Activated B cell treated with CpG ODN at 0.5 μM for 24 hours (primary cell): ENCODE results near the gene FDX2. TPM values are rescaled to one million over a fixed set of nuclear protein-coding genes. Genes with fewer than 3 reads are reported as not detected.
A peak's percentile ranks its signal among the peaks of the same experiment; 100 is the strongest.

Experiments
- ATAC-seq: fragments of 200-7000 bp; cut with Tn5 transposase; one replicate; pipeline ENCODE4 v1.10.0; 2021; ENCODE audit warnings: low read depth, mild to moderate bottlenecking, moderate library complexity
- CTCF ChIA-PET: fragments of 350-600 bp; sonication (Branson Sonifier 250); formaldehyde crosslinking; loops from one replicate; lab custom pipeline; 2021; ENCODE audit warnings: antibody characterized with exemption; lab: Charles Lee
- POLR2A ChIA-PET: fragments of 350-600 bp; sonication (Branson Sonifier 250); formaldehyde crosslinking; loops from one replicate; lab custom pipeline; 2021; ENCODE audit warnings: antibody characterized with exemption; lab: Charles Lee
- DNase-seq: peaks from one replicate; pipeline ENCODE4 v3.0.0; 2022
- H3K27ac Mint-ChIP-seq: one replicate; pipeline ENCODE4 v1.8.0; 2020; ENCODE audit warnings: mixed read lengths
- H3K27me3 Mint-ChIP-seq: one replicate; pipeline ENCODE4 v1.8.0; 2021; ENCODE audit warnings: mixed read lengths
- H3K36me3 Mint-ChIP-seq: one replicate; pipeline ENCODE4 v1.8.0; 2021; ENCODE audit warnings: low read depth, mixed read lengths
- H3K4me1 Mint-ChIP-seq: one replicate; pipeline ENCODE4 v1.8.0; 2021; ENCODE audit warnings: mixed read lengths
- H3K4me3 Mint-ChIP-seq: one replicate; pipeline ENCODE4 v1.8.0; 2020; ENCODE audit warnings: mild to moderate bottlenecking, mixed read lengths
- H3K9me3 Mint-ChIP-seq: one replicate; pipeline ENCODE4 v1.8.0; 2020; ENCODE audit warnings: mixed read lengths
- CTCF ChIP-seq: fragments of 200-600 bp; IDR thresholded peaks from one replicate; pipeline ENCODE4 v1.8.0; 2022; ENCODE audit warnings: antibody characterized with exemption, mild to moderate bottlenecking
- intact Hi-C: fragments of 100-400 bp; cut with micrococcal nuclease; formaldehyde crosslinking; loops from one replicate; pipeline ENCODE4 v1.15.1; 2024
- total RNA-seq: library from RNA; stranded (reverse); gene quantifications from 2 replicates; pipeline ENCODE4 v1.2.3, GENCODE V29; 2022

Gene FDX2
- total RNA-seq, 1 donor from 2014 or later: 12.8 TPM

DNA sequence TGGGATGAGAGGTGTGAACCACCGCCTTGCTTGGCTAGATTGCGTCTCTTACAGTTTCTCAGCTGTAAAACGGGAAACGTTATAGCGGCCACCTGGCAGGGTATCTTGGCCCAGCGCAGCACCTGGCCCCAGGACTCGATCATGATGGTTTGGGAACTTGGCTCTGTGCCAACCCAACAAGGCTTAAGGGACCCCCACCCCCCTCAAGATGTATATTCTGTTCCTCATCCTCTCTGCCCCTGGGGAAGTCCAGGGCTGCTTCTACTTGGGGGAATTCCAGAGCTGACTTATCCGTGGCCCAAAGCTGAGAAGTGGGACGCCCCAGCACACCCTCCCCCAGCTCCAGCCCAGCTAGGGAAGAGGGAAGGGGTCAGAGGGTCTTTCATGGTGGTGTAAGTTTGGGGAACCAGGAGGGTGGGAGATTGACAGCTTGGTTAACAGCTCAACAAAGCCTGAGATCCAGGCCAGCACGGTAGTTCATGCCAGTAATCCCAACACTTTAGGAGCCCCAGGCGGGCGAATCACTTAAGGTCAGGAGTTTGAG lies 44.2 kb downstream of the FDX2 start:
- Mint-ChIP-seq H3K9me3 (no peaks in the 10 kb centered on the region), H3K4me1 (peaks cover 44% of the 10 kb centered on the region), H3K27me3 (no peaks in the 10 kb centered on the region), H3K27ac (peak overlapping the region; percentile 92), H3K36me3 (peaks cover 25% of the 10 kb centered on the region), H3K4me3 (peak overlapping the region; percentile 87)
- intact Hi-C loops: loop anchor here (1.0 to 2.0 kb wide), 5 partner anchors 35 to 231 kb away; partner anchors contain the start of genes CDC37, FDX2 and TYK2
- no peak for TF ChIP-seq CTCF
- ATAC-seq (peak; percentile 43), DNase-seq (peak; percentile 65)
- ChIA-PET CTCF (interaction anchor here (0.8 to 6.4 kb wide), 13 partner anchors 9 to 146 kb away, joined by 3 to 211 read pairs (median 9); partner anchors contain the start of genes CDC37, ICAM4 and TYK2), POLR2A (interaction anchor here (0.6 to 5.7 kb wide), 32 partner anchors 9 to 488 kb away, joined by 3 to 128 read pairs (median 9); partner anchors contain the start of genes ANGPTL6, CDC37, FDX2 and ICAM3)

DNA sequence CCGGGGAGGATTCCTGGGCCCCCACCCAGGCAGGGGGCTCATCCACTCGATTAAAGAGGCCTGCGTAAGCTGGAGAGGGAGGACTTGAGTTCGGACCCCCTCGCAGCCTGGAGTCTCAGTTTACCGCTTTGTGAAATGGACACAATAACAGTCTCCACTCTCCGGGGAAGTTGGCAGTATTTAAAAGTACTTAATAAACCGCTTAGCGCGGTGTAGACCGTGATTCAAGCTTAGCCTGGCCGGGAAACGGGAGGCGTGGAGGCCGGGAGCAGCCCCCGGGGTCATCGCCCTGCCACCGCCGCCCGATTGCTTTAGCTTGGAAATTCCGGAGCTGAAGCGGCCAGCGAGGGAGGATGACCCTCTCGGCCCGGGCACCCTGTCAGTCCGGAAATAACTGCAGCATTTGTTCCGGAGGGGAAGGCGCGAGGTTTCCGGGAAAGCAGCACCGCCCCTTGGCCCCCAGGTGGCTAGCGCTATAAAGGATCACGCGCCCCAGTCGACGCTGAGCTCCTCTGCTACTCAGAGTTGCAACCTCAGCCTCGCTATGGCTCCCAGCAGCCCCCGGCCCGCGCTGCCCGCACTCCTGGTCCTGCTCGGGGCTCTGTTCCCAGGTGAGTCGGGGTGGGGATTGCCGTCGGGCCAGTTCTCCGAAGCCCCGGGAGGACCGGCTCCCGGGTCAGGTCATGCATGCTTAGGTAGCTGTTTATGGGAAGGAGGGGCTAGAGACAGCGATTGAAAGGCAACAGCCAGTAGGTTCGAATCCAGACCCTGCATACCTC lies 45.0 kb downstream of the FDX2 start, which contains the start of gene ICAM1:
TSS of gene ICAM1 (plus strand) at position 505 of the 779 bp plus-strand sequence. CDS start at position 545, 40 bp downstream.
- Mint-ChIP-seq H3K4me1 (peaks cover 44% of the 10 kb centered on the region), H3K36me3 (peaks cover 23% of the 10 kb centered on the region), H3K27ac (peak within 1 kb of the TSS; percentile 92), H3K27me3 (no peaks in the 10 kb centered on the region), H3K9me3 (no peaks in the 10 kb centered on the region), H3K4me3 (peak within 1 kb of the TSS; percentile 87)
- no peak for TF ChIP-seq CTCF
- ATAC-seq: peak; percentile 51
- CTCF ChIA-PET: interaction anchor here (0.8 to 6.4 kb wide), 16 partner anchors 9 to 164 kb away, joined by 3 to 211 read pairs (median 7); partner anchors contain the start of genes CDC37, ICAM5, RAVER1 and TYK2
- intact Hi-C loops: loop anchor here (1.0 to 2.0 kb wide), 8 partner anchors 18 to 231 kb away; partner anchors contain the start of genes CDC37, FDX2, ICAM5 and RAVER1
- POLR2A ChIA-PET: interaction anchor here (0.5 to 5.7 kb wide), 39 partner anchors 9 to 489 kb away, joined by 3 to 128 read pairs (median 7); partner anchors contain the start of genes ANGPTL6, CDC37, FDX2 and ICAM3
- DNase-seq: peak; percentile 70

DNA sequence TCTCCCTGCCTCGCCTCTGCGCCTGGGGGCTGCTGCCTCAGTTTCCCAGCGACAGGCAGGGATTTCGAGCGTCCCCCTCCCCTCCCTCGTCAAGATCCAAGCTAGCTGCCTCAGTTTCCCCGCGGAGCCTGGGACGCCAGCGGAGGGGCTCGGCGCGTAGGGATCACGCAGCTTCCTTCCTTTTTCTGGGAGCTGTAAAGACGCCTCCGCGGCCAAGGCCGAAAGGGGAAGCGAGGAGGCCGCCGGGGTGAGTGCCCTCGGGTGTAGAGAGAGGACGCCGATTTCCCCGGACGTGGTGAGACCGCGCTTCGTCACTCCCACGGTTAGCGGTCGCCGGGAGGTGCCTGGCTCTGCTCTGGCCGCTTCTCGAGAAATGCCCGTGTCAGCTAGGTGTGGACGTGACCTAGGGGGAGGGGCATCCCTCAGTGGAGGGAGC lies 45.6 kb downstream of the FDX2 start:
- no peaks in the 10 kb centered on the region for H3K27me3 Mint-ChIP-seq
- ATAC-seq (peak; percentile 59), DNase-seq (peak; percentile 80)
- peak overlapping the region; percentile 87 for H3K4me3 Mint-ChIP-seq
- ChIA-PET CTCF (interaction anchor here (0.9 to 6.4 kb wide), 14 partner anchors 10 to 165 kb away, joined by 3 to 211 read pairs (median 10); partner anchors contain the start of genes CDC37, ICAM5, RAVER1 and TYK2), POLR2A (interaction anchor here (0.7 to 5.7 kb wide), 26 partner anchors 10 to 431 kb away, joined by 3 to 128 read pairs (median 10); partner anchors contain the start of genes CDC37, FDX2, ICAM4 and ICAM5)
- H3K9me3 Mint-ChIP-seq: no peaks in the 10 kb centered on the region
- peaks cover 42% of the 10 kb centered on the region for H3K4me1 Mint-ChIP-seq
- peak overlapping the region; percentile 92 for H3K27ac Mint-ChIP-seq
- intact Hi-C loops: loop anchor here (1.0 to 2.0 kb wide), 5 partner anchors 19 to 155 kb away; partner anchors contain the start of genes ICAM5, RAVER1 and TYK2
- peaks cover 20% of the 10 kb centered on the region for H3K36me3 Mint-ChIP-seq
- TF ChIP-seq CTCF: no peak

DNA sequence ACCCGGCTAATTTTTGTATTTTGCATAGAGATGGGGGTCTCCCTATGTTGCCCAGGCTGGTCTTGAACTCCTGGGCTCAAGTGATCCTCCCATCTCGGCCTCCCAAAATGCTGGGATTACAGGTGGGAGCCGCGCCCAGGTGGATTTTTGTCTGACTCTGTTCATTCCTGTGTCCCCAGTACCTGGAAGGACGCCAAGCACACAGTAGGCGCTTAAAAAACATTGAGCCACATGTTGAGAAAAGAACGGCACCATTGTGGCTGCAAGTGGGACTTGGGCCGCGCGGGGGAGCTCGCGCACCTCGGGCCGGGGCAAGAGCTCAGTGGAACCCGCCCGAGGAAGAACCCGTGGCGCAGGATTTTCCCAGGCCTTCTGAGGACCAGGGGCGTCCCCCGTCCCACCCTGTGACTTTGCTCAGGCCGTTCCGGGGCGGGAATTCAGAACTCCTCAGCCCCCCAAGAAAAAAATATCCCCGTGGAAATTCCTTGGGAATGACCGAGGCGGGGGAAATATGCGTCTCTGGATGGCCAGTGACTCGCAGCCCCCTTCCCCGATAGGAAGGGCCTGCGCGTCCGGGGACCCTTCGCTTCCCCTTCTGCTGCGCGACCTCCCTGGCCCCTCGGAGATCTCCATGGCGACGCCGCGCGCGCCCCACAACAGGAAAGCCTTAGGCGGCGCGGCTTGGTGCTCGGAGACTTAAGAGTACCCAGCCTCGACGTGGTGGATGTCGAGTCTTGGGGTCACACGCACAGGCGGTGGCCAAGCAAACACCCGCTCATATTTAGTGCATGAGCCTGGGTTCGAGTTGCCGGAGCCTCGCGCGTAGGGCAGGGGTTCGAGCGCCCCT lies 46.3 kb downstream of the FDX2 start:
- Mint-ChIP-seq H3K27me3 (no peaks in the 10 kb centered on the region), H3K4me3 (peak overlapping the region; percentile 87), H3K36me3 (peaks cover 13% of the 10 kb centered on the region), H3K4me1 (peaks cover 38% of the 10 kb centered on the region), H3K27ac (peak overlapping the region; percentile 92), H3K9me3 (no peaks in the 10 kb centered on the region)
- DNase-seq: peak; percentile 88
- intact Hi-C loops: loop anchor here (1.0 to 2.0 kb wide), 7 partner anchors 10 to 156 kb away; partner anchors contain the start of genes ICAM5, RAVER1 and TYK2
- peak; percentile 71 for TF ChIP-seq CTCF
- peak; percentile 48 for ATAC-seq
- CTCF ChIA-PET: interaction anchor here (0.6 to 6.4 kb wide), 19 partner anchors 10 to 339 kb away, joined by 3 to 211 read pairs (median 7); partner anchors contain the start of genes ICAM5 and TYK2
- POLR2A ChIA-PET: interaction anchor here (0.6 to 5.7 kb wide), 19 partner anchors 10 to 218 kb away, joined by 3 to 128 read pairs (median 13); partner anchors contain the start of genes CDC37, FDX2, ICAM4 and ICAM5
